Astrocyte (in vitro differentiated cells and primary cell): ENCODE data around the gene CIITA.

Experiments used
- EZH2 ChIP-seq: IDR thresholded peaks from 2 replicates; pipeline ENCODE4 v1.6.1; 2012; ENCODE audit warnings: mild to moderate bottlenecking, low read length, inconsistent platforms; ENCODE audit not compliant: insufficient read depth
- TF ChIP-seq, protein P1 (sequence below): IDR thresholded peaks from 2 replicates; pipeline ENCODE4 v1.5.1; 2011; ENCODE audit warnings: low read depth, mild to moderate bottlenecking, inconsistent platforms, low read length, moderate library complexity; ENCODE audit not compliant: insufficient read depth

DNA sequence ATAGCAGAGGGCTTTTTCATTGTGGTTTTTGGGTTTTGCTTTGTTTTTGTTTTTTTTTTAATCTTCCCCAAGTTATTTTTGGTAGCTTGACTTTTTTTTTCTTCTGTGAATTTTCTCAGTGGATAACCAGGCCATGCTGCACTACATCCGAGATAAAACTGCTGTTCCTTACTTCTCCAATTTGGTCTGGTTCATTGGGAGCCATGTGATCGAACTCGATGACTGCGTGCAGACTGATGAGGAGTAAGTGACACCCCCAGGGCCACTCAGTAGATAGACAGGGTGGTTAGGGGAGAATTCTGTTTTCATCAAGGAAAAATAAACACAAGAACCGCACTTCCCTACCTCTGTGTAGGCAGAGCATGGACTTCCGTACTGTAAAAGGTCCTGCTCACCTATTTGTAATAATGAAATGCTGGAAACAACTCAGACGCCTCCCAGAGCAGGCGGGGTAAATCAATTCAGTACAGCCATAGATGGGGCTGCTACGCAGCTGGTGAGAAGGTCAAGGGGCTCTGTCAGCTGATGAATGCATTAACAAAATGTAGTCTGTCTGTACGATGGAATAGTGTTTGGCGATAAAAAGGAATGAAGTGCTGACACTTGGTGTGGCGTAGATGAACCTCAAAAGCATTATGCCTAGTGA is 95.9 kb downstream of the CIITA start:
- TF ChIP-seq, protein P1, sequence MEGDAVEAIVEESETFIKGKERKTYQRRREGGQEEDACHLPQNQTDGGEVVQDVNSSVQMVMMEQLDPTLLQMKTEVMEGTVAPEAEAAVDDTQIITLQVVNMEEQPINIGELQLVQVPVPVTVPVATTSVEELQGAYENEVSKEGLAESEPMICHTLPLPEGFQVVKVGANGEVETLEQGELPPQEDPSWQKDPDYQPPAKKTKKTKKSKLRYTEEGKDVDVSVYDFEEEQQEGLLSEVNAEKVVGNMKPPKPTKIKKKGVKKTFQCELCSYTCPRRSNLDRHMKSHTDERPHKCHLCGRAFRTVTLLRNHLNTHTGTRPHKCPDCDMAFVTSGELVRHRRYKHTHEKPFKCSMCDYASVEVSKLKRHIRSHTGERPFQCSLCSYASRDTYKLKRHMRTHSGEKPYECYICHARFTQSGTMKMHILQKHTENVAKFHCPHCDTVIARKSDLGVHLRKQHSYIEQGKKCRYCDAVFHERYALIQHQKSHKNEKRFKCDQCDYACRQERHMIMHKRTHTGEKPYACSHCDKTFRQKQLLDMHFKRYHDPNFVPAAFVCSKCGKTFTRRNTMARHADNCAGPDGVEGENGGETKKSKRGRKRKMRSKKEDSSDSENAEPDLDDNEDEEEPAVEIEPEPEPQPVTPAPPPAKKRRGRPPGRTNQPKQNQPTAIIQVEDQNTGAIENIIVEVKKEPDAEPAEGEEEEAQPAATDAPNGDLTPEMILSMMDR = no peak
- TF ChIP-seq EZH2 = no peak
